WTC11 (cell line): ENCODE measurements around the gene PLXNB2.

Experiments
- ATF2 ChIP-seq: sonication (generic); formaldehyde crosslinking; IDR thresholded peaks from 2 replicates; pipeline ENCODE4 v1.8.1; 2022; ENCODE audit warnings: low read depth, missing genetic modification reagents, borderline replicate concordance
- CTCF ChIP-seq: fragments of 200-600 bp; IDR thresholded peaks from 2 replicates; pipeline ENCODE4 v1.8.0; 2022; ENCODE audit warnings: antibody characterized with exemption
- SMAD4 ChIP-seq: sonication (generic); formaldehyde crosslinking; IDR thresholded peaks from 2 replicates; pipeline ENCODE4 v1.8.0; 2022; ENCODE audit warnings: mild to moderate bottlenecking, missing genetic modification reagents

GRCh38 chr22:50248196-50249081 is 59.0 kb downstream of the PLXNB2 start:
- no peak for TF ChIP-seq CTCF
- TF ChIP-seq SMAD4 (CRISPR knock-in tag), result no peak
- no peak for TF ChIP-seq ATF2 (CRISPR knock-in tag)
